Stimulated activated CD8-positive, alpha-beta memory T cell treated with anti-CD3 and anti-CD28 coated beads, Interleukin-4, amount 100 ng/mL, for 4 hours (primary cell): Measurements from ENCODE around the gene PFKM.

ENCODE experiments used
- DNase-seq, 2 donors: peaks; one replicate each; pipeline ENCODE4 v3.0.0-alpha.2; 2020; ENCODE audit warnings: low read depth in 2 of 2, low spot score in 1 of 2

The PFKM gene

DNA sequence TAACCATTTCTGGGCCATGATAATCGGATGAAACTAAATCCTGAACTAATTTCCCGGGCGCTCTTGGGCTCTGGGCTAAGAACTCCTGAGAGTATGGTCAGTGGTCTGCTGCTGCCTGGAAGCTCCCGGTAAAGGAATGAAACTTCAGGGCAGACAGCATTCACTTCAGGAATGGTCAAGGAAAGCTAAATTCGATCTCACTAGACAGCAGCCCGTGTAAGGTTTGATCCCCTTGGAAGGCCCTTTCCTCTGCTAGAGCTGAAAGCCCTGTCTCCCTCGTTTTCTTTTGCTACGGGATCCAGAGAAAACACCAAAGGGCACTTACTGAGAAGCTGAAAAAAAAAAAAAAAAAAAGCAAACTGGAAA, 37.5 kb downstream of the PFKM start:
- no peak for DNase-seq

DNA sequence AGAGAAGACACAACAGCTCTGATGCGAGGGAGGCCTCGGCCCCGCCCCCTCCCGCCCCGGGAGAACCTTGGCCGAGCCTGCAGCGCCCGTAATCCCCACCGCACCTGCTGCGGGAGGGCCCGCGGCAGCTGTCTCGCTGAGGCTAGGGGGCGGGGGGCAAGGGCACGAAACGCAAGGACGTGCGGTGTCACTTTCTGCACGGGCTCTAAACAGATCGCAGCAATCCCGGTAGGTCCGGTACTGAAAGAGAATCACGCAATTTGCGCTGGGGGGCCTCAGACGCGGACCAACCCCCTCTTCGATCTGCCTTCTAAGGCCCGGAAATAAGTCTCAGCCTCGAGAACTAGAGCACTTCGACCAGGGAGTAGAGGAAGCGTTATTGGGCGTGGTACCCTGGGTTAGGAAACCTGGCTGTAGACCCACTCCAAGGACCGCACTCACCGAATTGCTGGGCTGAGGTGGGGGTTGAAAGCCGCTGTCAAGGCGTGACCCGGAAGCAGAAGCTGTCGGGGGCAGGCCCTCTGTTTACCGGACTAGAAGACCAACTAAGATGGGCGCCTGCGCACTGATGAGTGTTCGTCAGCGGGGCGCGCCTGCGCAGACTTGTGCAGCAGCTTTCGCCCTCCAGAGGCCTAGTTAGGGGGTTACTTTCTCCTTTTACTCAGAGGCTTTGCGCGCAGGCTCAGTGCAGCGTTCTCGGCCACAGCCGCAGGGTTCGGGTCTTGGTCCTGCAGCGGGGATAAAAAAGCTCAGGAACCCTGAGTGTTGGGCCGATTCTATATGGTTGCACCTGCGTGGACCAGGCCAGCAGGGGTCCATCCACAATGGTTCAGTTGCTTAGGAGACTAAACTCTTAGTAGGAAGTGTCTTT, 38.1 kb downstream of the PFKM start, which contains the start of gene ASB8:
Gene ASB8 (minus strand): TSS at position 498 of the 871 bp plus-strand sequence. CDS start 4,019 bp downstream, outside the sequence.
- DNase-seq = peak; percentile 98 to 99

DNA sequence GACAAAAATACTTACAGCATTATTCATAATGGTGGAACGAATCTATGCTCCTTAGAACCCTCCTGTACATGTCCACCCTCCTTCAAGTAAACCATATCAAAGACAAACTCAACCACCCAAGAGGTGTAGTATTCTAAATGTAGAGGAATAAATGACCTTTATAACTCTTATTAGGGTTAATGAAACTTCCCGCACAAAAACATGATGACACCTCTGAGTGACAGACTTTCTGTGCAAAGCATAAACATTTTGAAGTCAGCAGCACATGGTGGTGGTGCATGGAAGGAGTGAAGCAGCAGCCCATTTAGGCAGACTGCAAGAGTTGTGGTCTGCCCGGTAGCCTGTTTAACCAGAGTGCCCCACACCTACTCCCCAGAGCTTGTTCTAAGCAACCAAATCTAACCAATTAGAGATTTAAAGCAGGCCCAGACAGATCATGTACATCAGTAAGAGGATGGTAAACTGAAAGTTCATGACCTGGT, 38.8 kb downstream of the PFKM start:
- no peak for DNase-seq

DNA sequence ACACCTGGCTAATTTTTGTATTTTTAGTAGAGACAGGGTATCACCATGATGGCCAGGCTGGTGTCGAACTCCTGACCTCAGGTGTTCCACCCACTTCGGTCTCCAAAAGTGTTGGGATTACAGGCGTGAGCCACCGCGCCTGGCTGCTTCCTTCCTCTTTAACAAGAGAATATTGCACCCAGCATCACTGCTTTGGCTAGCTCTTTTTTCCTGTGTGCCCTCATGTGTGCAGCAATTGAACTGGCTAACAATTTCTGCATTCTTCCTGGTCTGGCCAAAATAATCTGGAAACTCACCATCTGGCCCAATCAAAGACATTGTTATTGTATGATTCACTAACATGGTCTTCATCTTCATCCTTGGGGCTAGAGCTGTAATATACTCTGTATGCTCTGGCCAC, 40.9 kb downstream of the PFKM start:
- no peak for DNase-seq

DNA sequence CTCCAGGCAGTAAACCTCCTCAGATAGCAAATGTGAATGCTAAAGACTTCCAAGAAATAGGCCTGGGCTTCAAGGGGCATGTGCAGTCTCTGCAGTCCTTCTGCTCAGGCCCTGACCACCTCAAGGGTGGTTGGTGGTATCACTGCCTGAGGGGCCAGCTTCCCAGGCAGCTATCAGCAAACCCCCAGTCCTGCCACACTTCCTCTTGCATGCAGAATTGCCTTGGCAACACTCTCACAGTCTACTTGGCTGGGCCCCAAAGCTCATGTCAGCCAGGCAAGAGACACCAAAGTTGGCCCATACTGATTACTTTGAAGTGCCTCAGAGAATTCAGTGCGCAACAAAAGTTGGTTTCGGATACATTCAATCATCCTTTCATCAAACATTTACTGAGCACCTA, 41.6 kb downstream of the PFKM start:
- DNase-seq = no peak

DNA sequence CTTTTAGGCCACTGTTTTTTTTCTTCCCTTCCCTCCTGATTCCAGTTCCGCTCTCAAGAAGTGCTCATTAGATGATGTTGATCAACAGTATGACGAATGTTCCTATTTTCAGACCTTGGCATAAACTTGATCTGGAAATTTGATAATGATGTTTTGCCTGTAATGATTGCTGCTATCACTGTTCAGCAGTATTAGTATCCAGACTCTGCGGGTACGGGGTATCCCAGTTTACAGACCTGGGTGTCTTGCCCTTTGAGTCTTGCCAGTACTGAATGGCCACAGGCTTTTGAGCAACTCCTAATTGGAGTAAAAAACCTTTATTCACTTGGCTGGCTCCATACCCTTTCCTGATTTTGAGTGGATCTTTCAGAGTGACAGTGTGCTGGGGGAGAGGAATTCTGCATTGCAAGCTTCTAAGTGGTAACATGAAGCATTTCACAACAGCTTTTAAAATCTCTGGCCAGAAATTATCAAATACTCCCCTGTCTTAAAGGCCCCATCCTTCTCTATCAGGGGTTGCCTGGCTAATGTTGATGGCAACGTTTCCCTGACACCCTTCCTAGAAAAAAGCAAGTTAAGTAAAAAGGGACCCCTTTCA, 44.1 kb downstream of the PFKM start:
- no peak for DNase-seq

DNA sequence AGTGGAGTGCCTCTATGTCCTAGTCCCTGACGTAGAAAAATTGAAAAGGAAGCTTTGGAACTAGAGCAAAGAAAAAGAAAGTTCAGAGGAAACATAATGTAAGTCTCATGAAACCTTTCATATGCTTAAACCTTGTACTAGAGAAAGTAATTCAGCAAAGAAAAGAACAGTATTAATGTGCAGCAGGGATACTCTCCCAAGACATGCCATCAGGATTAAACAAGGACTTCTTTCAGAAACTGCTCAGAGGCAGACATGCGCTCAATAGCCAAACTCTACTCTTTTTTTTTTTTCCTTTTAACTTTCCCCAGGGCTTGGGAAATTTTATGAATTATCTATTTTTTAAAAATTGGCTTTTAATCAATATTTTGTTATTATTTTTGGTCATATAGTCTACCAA, 45.3 kb downstream of the PFKM start:
- DNase-seq = no peak

DNA sequence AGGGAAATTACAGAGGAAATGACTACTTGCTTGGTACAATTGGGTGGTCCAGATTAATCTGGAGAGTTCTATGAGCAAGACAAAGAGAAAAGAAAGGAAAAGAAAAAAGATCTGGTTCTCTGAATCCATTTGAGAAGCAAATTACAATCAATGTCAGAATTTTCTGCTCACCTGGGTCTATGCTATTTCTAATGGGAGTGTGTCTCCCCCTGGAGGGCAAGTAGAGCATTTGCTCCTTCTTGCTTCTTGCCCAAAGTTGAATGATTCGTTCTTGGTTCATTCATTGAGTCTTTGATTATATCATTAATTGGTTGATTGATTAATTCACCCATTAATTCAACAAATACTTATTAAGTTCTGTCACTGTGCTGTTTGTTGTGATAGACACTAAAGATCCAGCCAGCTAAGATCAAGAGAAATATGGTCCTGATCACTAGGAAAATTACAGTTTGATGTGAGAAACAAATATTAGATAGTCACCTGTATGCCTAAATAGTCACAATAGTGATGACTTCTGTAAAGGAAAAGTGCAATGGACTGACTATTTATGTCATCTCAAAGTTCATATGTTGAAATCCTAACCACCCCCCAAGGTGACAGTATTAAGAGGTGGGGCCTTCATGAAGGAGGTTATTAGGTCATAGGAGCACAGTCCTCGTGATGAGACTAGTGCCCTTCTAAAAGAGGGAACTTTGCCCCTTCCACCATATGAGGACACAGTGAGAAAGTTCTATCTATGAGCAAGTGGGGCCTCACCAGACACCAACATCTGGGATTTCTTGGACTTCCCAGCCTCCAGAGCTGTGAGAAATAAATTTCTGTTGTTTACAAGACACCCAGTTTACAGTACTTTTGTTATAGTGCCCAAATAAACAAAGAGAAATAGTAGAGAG, 46.2 kb downstream of the PFKM start:
- no peak for DNase-seq

DNA sequence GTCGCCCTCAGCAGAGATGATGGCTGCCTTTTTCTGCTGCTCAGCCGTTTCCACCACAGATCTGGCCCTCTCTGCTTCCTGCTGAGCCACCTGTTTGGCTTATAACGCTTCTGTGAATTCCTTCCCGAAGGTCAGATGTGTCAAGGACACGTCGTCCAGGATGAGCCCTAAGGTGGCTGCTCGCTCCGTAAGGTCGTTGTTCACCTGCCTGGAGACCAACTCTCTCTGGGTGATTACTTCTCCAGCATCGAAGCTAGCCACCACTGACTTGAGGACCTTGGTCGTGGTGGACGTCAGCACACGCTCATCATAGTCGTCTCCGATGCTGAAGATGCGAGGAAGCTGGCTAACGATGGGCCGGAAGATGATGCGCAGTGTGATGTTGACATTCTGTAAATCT, 49.8 kb downstream of the PFKM start:
- DNase-seq = no peak

DNA sequence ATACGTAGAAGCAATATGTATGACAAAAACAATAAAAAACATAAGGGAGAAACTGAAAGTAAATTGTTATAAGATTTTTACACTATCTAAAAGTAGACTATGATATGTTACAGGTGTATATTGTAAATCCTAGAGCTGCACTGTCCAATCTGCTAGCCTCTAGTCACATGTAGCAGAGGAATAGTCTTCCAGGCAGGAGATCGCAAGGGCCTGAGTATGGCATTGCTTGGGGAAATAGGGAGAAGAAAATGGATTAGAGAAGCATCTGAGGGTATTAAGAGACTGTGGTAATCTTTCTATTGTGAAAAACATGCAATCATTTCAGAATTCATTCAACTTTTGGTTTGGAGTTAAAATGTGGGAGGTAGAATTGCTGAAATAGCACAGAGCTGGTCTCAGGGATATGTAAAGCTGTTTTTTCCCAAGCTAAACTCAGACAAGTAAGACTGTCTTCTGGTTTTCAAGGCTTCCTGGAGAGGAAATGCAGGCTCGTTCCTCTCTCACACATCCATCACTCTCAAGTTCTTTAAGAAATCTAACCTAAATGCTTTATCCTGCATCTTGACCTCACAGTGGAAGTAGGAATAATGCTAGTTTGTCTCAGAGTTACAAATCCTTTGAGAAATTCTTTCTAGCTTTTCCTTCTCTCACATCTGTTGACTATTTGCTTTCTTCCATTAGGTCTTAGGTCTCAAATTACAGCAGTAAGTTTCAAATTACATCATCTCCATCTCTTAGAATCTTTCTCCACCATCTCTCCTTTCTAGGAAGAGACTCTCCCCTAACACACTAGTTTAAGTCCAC, 56.7 kb downstream of the PFKM start:
- DNase-seq = no peak

DNA sequence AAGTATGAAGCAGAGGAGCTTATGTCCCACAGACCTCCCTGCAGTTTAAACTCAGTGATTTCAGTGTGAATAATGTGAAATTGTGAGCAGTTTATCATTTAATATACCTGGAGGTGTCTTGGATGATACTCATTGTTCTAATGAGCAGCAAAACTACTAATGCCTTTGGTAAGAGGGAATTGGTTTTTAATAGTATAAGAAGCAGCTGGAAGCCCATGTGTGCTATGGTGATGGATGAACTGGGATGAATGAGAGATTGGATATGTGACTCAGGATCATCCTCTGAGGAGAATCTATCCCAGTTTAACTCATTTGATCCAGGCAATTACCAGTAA, 57.2 kb downstream of the PFKM start:
- no peak for DNase-seq

DNA sequence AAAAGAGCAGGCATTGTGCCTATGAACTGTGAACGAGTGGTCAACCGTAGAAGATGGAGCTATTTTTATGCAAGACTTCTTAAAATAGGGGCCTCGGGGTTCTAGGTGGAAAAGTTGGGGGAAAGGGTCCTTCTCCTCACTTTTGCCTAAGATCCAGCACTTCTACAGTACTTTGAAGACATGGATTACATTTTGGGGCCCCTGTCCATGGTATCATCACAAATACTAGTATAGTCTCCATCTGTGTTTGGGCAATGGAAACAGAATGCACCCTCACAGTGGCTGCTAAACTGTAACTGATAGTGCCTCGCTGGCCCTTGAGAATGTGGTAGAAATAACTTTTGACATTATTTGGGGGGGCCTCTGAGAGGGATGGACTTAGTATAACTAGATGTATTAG, 58.8 kb downstream of the PFKM start:
- DNase-seq = no peak

DNA sequence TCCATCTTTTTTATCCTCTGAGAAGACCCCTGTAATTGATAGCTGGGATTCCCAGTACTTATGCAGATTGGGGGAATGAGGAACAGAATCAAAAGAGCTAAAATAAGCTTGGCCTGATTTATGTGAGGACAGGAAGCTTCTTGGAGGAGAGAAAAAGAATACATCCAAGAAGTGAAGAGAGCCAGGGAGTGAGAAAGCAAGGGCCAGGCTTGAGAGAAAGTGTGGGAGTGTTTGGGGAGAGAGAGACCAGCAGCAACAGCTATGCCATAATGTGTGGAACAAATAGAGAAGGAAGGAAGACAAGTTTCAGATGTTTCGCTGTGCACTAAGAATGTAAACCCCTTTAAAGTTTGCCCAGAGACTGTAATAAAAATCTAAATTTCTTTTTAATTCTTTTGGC, 60.3 kb downstream of the PFKM start:
- DNase-seq = no peak

DNA sequence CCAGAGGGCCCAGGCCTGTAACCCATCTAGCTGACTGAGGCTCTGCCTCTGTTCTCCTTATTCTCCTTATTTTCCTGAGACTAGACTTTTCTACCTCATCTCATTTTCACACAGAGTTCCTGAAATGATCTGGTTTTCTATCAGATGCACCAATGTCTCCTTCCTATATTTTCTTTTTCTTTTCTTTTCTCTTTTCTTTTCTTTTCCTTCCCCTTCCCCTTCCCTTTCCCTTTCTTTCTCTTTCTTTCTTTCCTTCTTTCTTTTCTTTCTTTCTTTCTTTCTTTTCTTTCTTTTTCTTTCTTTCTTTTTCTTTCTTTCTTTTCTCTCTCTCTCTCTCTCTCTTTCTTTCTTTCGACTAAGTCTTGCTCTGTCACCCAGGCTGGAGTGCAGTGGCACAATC, 61.3 kb downstream of the PFKM start:
- no peak for DNase-seq

DNA sequence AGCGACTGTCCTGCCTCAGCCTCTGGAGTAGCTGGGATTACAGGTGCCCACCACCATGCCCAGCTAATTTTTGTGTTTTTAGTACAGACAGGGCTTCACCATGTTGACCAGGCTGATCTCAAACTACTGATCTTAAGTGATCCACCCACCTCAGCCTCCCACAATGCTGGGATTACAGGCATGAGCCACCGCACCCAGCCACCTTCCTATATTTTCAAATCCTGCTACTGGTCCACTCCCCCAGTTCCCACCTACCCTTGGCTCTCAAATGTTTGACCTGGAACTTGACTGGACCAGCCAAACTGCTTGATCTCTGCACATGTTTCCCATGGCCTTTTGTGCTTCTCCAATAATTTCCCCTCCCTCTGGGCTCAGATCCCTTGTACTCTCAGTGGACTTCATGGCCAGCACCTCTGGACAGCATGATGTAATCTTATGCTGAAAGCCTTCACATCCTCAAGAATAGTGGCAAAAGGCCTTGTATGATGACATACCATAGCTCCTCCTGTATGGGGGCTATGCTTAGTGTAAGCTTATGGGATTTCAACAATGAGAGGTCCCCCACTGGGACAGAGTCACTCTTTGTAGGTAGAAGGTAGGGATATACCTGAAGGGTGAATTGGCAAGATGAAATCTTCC, 61.8 kb downstream of the PFKM start:
- DNase-seq = no peak

DNA sequence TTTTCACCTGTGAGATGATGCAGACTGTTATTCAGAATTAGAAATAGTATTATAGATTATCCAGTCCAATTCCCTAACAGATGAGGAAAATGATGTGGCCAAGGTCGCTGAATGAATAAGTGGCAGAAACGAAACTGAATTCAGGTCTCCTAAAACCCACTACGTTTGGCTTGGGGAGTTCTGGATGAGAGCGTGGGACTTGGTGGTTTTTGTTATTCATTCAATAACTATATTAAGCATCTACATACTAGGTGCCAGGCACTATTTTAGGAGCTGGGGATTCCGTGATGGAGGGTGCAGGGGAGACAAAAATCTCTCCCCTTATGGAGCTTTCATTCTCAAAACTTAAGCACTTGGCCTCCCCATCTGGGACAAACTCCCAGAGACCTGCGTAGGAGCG, 63.5 kb downstream of the PFKM start:
- DNase-seq = no peak

DNA sequence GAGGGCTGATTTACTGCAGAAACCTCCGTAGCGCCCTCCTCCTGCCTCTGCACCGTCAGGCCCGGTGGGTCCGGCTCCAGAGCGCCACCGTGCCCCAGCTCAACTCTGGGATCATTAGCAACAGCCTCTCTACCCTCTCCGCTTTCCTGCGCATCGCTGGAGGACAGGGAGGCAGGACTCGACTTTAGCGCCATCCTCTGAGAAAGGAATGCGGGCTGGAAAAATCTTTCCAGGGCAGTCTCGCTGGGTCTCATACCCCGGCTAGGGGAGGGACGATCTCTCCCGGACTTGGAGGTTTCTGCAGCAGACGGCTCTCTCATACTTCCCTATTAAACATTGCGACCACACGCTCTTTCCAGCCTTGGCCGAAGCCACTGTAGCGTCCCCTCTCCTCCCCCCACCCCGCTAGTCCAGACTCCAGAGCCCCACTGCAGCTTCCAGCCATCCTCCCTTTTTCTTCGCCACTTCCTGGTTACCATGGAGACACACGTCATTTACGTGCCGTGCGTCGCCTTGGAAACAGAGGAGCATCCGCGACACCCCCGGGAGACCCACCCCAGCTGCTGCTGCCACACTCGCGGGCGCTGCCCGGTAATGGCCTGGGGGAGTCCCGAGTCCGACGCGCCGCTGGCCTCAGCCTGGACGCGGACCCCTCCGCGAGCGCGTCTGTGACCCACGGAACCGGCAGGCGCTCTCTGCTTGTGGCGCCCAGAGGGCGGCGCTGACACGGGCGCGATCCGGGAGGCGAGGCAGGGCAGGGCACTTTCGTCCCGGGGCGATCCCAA, 64.1 kb downstream of the PFKM start, which contains the start of gene CCDC184:
Gene CCDC184 (plus strand): TSS at position 554 of the 785 bp plus-strand sequence. CDS start 479 bp downstream, outside the sequence.
- peak in 1 of 2 donors; percentile 59 for DNase-seq

DNA sequence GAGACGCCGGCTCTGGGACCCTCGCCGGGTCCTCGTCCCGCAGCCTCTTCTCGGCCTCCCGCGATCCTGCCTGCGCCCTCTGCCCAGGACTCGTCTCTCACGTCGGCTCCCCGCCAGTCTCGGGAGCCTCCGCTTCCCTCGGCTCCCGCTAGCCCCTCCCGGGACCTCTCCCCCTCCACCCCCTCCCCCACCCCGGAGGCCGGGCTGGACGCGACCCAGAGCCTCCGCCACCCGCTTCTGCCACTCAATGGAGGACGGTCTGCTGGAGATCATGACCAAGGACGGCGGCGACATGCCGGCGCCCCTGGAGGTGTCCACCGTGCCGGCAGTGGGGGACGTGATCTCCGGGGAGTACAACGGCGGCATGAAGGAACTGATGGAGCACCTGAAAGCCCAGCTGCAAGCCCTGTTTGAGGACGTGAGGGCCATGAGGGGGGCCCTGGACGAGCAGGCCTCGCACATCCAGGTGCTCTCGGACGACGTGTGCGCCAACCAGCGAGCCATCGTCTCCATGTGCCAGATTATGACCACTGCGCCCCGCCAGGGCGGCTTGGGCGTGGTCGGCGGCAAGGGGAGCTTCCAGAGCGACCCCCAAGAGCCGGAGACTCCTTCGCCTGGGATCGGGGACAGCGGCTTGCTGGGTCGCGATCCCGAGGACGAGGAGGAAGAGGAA, 64.8 kb downstream of the PFKM start:
- no peak for DNase-seq

DNA sequence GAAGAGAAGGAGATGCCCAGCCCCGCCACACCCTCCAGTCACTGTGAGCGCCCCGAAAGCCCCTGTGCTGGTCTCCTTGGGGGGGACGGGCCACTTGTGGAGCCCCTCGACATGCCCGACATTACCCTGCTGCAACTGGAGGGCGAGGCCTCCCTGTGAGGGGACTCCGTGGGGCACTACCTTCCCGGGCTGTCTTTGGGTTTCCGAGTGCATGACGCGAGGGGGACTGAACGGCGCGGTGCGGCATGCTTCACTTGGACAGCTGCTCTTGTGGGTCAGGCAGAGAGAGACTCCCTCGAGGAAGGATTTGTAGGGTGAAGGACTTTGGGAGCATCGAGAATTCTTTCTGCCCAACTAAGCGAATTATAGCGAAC, 65.4 kb downstream of the PFKM start:
- DNase-seq = no peak
